ENCODE data around the gene TET2. TPM values are rescaled to one million over a fixed set of nuclear protein-coding genes. Genes with fewer than 3 reads are reported as not detected.

The TET2 gene
- total RNA-seq, 6 experiments from 2014 or later: 7.8 to 11.2 (median 9.9) TPM

GRCh38 chr4:105181259-105181658, 34.6 kb downstream of the TET2 start:
- Mint-ChIP-seq H3K4me3 (no peak overlapping the region), H3K36me3 (ENCODE audit: low read depth) (peaks cover 14% of the 10 kb centered on the region)

GRCh38 chr4:105182211-105182610, 35.5 kb downstream of the TET2 start:
- Mint-ChIP-seq H3K27ac (no peak overlapping the region; the same call in 1 of the 2 replicates), H3K36me3 (ENCODE audit: low read depth) (peaks cover 10% of the 10 kb centered on the region), H3K27me3 (ENCODE audit: insufficient read depth) (no peaks in the 10 kb centered on the region; the same call in 1 of the 2 replicates), H3K4me1 (ENCODE audit: low read depth) (peaks cover 53% of the 10 kb centered on the region), H3K4me3 (no peak overlapping the region), H3K9me3 (no peaks in the 10 kb centered on the region)
- TF ChIP-seq CTCF (IDR thresholded peaks at IDR 0.05): no peak
- no peak for DNase-seq

More at GRCh38 chr4:105181259-105181658, 34.6 kb downstream of the TET2 start:
- Mint-ChIP-seq H3K9me3 (no peaks in the 10 kb centered on the region), H3K4me1 (ENCODE audit: low read depth) (peaks cover 43% of the 10 kb centered on the region), H3K27me3 (ENCODE audit: insufficient read depth) (no peaks in the 10 kb centered on the region; the same call in 1 of the 2 replicates), H3K27ac (peak overlapping the region; percentile 1; the same call in 1 of the 2 replicates)
- no peak for DNase-seq
- no peak for TF ChIP-seq CTCF (IDR thresholded peaks at IDR 0.05)

GRCh38 chr4:105184316-105184980, 37.8 kb downstream of the TET2 start:
- no peak for TF ChIP-seq CTCF (IDR thresholded peaks at IDR 0.05)
- H3K9me3 Mint-ChIP-seq: no peaks in the 10 kb centered on the region
- H3K4me1 Mint-ChIP-seq (ENCODE audit: low read depth): peaks cover 61% of the 10 kb centered on the region
- H3K27me3 Mint-ChIP-seq (ENCODE audit: insufficient read depth): no peaks in the 10 kb centered on the region; the same call in 1 of the 2 replicates
- DNase-seq: no peak
- peaks cover 10% of the 10 kb centered on the region for H3K36me3 Mint-ChIP-seq (ENCODE audit: low read depth)
- H3K27ac Mint-ChIP-seq: no peak overlapping the region
- H3K4me3 Mint-ChIP-seq: no peak overlapping the region

GRCh38 chr4:105186701-105187161, 40.1 kb downstream of the TET2 start:
- peak; percentile 50 for DNase-seq

More at GRCh38 chr4:105186701-105187161, 40.1 kb downstream of the TET2 start:
- no peak for TF ChIP-seq CTCF (IDR thresholded peaks at IDR 0.05)
- no peaks in the 10 kb centered on the region for H3K27me3 Mint-ChIP-seq (ENCODE audit: insufficient read depth)
- H3K4me3 Mint-ChIP-seq: no peak overlapping the region
- peaks cover 54% of the 10 kb centered on the region for H3K4me1 Mint-ChIP-seq (ENCODE audit: low read depth)
- peaks cover 4% of the 10 kb centered on the region; the same call in 1 of the 2 replicates for H3K36me3 Mint-ChIP-seq (ENCODE audit: low read depth)
- no peaks in the 10 kb centered on the region for H3K9me3 Mint-ChIP-seq
- H3K27ac Mint-ChIP-seq: peak overlapping the region; percentile 30; the same call in 1 of the 2 replicates
